ENCODE measurements around the gene ADRA2B.
"Not testable (repeated sequence)": the region's sequence is repeated elsewhere in the genome, so short reads cannot be mapped to it uniquely, and the experiment has no call there.

ADRA2B gene

DNA sequence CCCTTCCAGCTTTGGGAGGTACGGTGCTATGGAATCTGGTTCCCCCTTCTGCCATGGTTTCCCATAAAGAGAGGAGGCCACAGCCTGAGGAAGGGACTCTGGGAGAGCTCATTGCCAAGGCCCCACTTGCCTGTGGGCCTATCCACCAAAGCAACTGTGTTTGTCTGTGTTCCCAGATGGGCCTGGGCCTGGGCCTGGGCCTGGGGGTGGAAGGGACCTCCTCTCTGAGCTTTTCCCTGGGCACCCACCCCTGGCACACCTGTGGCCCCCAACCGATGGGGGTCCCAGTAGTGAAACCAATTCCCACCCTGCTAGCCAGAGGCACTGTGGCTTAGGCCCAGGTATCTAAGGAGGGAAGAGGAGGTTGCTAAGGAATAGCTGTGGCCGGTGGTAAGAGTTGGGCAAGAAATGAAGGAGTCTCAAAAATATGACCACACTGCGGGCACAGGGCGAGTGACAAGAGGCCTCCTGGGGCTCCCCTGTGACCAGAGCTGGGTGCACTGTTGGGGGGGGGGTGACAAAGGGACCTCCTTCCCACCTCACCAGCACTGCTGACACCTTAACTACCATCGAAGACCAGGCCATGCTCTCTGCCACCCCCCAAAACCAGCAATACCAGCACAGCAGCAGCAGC lies 33.8 kb upstream of the ADRA2B start:
- no peak for DNase-seq

DNA sequence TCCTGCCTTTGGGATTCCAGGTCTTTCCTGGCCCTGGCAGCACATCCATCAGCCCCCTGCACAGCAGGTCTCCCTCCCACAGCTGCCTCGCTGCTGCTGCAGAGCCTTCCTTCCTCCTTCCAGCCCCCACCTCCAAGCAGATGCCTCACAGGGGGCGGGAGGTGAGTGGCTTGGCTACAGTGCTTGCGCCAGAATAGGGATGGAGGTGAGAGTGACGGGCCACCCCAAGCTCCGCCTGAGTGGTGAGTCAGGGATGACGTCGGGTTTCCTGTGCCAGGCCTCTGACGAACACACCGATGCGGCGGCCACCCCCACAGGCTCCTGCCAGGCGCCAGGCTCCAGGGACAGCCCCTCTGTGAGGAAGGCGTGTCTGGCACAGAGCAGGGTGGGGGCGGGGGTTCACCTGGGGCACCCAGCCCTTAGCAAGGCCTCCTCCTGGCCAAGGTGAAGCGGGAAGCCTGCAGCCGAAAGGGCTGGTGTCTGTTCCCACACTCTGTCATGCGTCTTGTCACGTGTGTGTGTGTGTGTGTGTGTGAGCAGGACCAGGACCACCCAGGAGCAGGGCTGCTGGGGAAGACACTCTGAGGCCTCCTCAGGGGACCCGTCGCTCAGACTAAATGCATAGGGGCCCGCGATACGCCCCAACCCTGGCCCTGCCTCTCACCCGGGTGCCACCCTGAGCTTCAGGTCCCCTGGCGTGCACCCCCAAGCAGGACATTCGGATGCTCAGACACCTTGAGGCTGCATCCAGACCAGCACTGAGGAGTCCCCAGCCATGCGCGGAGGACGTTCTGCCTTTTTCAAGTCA lies 32.2 kb upstream of the ADRA2B start:
- peak; percentile 36 for DNase-seq

DNA sequence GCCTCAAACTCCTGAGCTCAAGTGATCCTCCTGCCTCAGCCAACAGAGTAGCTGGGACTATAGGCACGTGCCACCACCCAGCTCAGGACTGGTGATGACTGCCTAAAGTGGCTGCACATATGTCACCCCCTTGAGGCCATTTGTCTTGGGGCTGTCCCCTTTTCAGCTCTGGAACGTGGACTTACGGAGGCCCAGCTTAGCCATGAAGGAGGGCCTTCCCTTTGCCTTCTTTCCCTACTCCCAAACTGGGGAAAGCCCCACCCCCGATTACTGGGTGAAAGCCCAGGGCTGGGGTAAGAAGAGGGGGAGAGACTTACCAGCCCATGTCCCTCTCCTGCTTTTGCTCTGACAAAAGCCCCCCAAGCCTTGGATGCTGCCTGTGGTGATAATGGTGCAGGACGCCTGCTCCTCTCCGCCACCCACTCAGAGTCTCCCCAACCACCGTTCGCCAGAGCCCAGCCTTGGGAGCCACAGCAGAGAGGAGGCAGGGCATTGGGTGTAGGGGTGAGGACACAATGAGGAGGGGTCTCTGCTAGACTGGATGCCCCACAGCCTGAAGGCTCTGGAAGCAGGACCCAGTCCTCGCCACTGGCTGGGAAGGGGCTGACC lies 31.3 kb upstream of the ADRA2B start:
- DNase-seq = no peak

DNA sequence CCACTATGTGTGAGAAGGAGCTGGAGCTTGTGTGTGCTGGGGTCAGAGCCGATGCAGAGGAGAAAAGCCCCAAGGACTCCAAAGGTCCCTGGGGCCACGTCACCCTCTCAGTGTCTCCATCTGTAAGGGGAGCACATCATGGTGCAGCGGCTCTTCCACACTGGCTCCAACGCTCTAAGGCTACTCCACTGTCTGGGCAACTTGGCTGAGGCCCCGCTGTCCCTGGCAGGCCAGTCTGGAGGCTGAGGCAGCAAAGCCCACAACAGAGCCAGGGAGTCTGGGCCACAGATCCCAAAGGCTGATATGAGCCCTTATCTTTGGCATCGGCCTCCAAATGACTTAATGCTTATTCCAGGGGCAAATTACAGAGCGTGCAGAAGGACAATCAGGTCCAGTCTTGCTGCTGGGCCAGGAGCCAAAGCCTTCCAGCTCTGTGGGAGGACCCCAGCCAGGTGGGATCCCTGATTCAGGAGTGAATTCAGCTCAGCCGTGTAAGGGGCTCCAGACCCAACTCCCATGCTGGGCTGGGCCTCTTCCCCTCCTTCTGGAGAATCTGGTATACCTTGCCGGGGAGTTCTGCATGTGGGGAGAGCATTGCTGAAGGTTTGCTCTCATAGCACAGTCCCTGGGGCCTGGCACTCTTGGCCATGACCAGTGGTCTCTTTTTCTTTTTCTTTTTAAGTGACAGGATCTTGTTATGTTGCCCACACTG lies 30.7 kb upstream of the ADRA2B start:
- no peak for DNase-seq

DNA sequence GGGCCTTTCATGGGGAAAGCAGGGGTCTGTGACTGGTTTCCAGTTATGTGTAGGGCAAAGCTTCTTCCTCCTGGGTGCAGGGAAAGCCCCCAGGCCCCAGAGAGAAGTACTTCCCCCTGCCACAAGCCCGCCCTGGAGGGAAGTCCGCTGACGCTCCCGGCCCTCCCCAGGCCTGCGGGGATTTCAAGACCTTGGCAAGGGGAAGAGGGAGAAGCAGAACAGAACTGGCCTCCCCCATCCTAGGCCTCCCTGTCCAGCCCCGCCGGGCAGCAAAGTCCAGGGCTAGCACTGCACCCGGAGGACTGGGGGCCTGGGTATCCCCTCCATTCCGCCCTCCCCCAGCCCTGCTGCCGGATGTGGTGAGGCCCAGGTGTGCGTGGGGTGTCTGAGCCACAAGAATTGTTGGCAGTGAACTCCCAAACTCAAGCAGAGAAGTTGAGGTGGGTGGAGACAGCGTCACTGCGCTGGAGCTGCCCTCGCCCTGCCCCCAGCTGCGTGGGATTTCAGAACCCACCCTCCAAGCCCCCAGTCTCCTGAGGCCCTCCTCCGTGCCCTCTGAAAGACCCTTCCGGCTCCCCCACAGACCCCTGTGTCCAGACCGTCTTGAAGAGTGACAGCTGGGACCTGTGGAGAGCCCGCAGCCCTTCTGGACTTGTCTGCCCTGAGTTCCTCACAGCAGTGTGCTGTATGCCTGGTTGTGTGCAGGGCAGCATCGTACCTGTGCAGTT lies 29.9 kb upstream of the ADRA2B start:
- no peak for DNase-seq

GRCh38 chr2:96145848-96146152 lies 29.4 kb upstream of the ADRA2B start:
- no peak for DNase-seq

GRCh38 chr2:96145036-96145847 lies 28.9 kb upstream of the ADRA2B start, which contains the start of gene DUSP2:
Gene DUSP2, minus strand, starts transcription at chr2:96145440. Its CDS starts 86 bp downstream, at chr2:96145354.
- DNase-seq = peak; percentile 59

GRCh38 chr2:96144481-96145035 lies 28.2 kb upstream of the ADRA2B start:
- no peak for DNase-seq

GRCh38 chr2:96143848-96144480 lies 27.6 kb upstream of the ADRA2B start:
- DNase-seq = no peak

- DNase-seq = no peak
Observed at GRCh38 chr2:96143231-96143847, 27.0 kb upstream of the ADRA2B start.

DNA sequence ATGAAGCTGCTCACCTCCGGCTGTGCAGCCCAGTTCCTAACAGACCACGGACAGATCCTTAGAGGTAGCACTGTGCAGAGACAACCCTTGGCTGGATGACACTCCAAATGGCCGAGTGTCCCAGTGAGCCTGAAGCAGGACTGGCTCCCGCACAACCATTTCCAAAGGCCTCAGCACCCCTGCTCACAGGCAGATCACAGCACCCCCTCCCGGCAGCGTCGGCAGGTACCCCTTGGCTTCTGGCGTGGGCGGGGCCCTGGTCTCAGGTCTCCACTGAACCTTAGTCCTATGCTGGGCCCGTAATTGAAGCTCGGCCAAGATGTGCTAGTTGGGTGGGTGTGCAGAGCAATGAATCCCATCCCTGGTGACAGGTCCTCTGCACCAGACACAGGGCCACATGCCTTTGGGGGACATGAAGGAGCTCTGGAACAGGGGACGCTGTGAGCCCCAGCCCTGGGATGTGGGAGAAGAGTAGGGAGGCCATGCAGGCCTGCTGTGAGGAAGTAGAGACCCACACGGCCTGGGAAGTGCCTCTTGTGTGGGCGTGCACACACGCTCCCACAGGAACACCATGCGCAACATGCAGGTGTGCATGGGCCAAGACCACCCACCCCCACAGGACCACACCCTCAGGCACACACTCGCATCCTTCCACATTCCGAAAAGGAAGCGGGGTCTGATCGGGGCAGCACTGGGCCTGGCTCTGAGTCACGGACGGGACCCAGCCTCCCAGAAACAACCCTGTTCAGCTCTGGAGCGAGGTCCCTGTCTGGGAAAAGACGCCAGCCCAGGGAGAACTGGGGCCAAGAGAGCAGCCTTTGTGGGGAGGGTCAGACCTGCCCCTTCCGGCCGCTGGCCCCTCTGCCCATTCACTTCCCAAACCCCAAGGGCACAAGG lies 26.1 kb upstream of the ADRA2B start:
- no peak for DNase-seq

DNA sequence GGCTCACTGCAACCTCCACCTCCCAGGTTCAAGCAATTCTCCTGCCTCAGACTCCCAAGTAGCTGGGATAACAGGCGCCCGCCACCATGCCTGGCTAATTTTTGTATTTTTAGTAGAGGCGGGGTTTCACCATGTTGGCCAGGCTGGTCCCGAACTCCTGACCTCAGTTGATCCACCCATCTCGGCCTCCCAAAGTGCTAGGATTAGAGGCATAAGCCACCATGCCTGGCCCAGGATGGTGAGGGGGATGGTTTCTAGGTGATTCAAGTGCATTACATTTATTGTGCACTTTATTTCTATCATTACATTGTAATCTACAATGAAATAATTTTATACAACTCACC lies 25.2 kb upstream of the ADRA2B start:
- DNase-seq = not testable (repeated sequence)

DNA sequence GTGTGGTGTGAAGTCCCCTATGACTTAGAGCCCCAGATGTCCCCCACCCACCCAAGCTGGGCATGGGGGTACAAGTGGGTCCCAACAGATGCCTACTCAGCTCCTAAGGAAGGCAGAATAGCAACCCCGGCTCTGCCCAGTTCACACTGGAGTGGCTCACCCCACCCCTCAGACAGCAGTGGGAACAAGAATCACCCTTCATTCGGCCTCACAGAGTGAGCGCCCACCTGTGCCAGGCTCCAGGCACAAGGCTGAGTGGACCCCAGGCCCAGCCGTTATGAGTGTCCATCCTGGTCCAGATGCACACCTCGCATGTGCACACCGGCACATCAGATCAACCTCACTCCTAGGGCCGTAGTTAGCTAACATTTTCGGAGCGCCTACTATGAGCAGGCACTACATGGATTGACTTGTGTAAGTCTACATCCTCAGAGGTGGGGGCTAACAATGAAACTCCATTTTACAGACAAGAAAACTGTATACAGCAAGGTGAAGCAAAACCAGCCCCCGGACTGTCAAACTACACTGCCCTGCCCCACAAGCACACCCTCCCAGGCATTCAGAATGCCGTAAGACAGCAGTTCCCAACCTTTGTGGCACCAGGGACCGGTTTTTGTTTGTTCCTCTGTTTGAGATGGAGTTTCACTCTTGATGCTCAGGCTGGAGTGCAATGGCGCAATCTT lies 24.7 kb upstream of the ADRA2B start:
- DNase-seq = no peak

DNA sequence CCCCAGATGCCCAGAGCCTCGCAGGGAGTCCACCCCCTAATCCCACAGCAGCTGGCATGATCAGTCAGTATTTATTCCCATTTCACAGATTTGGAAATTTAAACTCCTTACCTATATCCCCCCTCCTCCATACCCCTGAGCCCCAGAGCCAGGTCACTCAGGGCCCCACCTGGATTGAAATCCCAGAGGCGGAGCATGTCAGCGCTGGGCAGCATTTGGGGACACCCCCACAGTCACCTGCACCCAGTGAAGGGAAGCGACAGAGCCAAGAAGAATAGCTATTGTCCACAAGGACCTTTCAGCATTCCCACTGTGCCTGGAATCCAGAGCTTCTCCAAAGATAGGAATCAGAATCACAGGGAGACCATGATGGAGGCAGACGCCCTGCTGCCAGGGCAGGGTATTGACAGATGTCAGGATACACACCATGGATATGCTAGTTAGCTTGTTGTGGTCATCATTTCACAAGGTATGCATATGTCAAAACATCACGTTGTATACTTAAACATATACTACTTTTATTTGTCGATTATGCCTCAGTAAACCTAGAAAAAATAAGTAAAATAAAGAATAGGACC lies 22.9 kb upstream of the ADRA2B start:
- DNase-seq = no peak

DNA sequence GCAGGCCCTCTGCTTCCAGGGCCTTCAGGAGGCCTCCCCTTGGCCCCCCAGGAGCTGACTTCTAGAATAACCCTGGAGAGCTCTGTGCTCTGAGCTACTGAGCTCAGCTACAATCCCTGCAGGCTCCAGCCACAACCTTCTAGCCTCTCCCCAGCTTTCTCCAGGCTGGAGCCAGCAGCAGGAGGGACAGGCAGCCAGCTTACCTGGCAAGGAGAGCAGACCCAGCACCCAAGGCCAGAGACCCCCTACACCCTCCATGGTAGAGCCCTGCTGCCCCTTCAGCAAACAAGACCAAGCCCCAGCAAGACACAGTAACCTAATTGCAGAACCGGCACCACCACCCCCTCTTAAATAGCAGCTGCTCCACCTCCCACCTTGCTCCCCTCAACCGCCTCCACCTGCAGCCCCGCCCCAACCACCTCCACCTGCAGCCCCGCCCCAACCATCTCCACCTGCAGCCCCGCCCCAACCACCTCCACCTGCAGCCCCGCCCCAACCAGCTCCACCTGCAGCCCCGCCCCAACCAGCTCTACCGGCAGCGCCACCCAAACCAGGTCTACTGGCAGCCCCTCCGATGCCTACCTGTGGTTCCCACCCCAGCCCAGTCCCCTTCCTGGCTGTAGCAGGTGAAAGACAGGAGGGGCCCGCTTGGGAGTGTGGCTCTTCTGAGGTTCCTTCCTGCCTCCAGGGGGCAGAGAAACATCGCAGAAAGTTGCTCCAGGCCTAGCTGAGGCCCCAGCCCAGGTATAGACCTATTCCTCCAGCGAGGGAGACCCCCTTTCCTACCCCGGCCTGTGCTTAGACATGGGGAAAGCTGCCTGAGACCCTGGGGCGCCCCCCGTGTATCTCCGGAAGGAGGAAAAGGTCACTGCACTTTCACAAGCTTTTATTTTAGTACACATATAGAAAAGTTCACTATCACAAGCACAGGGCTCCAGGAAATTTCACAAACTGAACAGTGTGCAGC lies 22.1 kb upstream of the ADRA2B start, which contains the start of gene ASTL:
Gene ASTL, minus strand, starts transcription at position 324 of the 967 bp plus-strand sequence. Its CDS starts 66 bp downstream, at position 258.
- no peak for DNase-seq

GRCh38 chr2:96137321-96138178 lies 21.2 kb upstream of the ADRA2B start:
- no peak for DNase-seq

All from SIG-M5 (cell line).